BJ (cell line): ENCODE measurements around the gene PGM5. TPM values are rescaled to one million over a fixed set of nuclear protein-coding genes. Genes with fewer than 3 reads are reported as not detected.

Source experiments
- CTCF ChIA-PET: fragments of 350-600 bp; formaldehyde crosslinking; extraction: SDS; loops from one replicate; lab custom pipeline; 2021; ENCODE audit warnings: antibody characterized with exemption, inconsistent platforms; lab: Yijun Ruan, JAX
- POLR2A ChIA-PET: fragments of 300-600 bp; sonication (Branson Sonifier 250); formaldehyde crosslinking; extraction: SDS; loops from one replicate; lab custom pipeline; 2021; ENCODE audit warnings: antibody characterized with exemption; lab: Charles Lee
- DNase-seq: peaks from one replicate; pipeline ENCODE4 v3.0.0-alpha.2; 2011; ENCODE audit warnings: low read depth
- H3K27me3 ChIP-seq: 2 replicates; pipeline ENCODE4 v1.6.0; 2011; ENCODE audit warnings: low read length; ENCODE audit not compliant: control insufficient read depth, insufficient read depth
- H3K36me3 ChIP-seq: 2 replicates; pipeline ENCODE4 v1.5.1; 2011; ENCODE audit warnings: low read length; ENCODE audit not compliant: control insufficient read depth, insufficient read depth
- H3K4me3 ChIP-seq: 2 replicates; pipeline ENCODE4 v1.5.1; 2011; ENCODE audit warnings: low read depth, mild to moderate bottlenecking, control low read depth, low read length
- CTCF ChIP-seq: IDR thresholded peaks from 2 replicates; pipeline ENCODE4 v1.5.1; 2011; ENCODE audit warnings: low read depth, mild to moderate bottlenecking, control low read depth, inconsistent platforms, low read length, moderate library complexity; ENCODE audit not compliant: insufficient read depth
- polyA plus RNA-seq: library from polyadenylated mRNA; depleted of rRNA; stranded (reverse); fragments of >200 nt; gene quantifications from 2 replicates; pipeline ENCODE4 v1.2.3, GENCODE V29; 2011

The PGM5 gene
- polyA plus RNA-seq, 1 experiment, result 8.7 TPM

- CTCF ChIA-PET, result no interaction called here
These were observed 202.1 kb downstream of the PGM5 start for GRCh38 chr9:68558545-68558944.

GRCh38 chr9:68560071-68560844, 203.8 kb downstream of the PGM5 start:
- POLR2A ChIA-PET, result no interaction called here

More at GRCh38 chr9:68558545-68558944, 202.1 kb downstream of the PGM5 start:
- Histone ChIP-seq H3K27me3 (no peaks in the 10 kb centered on the region), H3K4me3 (no peak overlapping the region), H3K36me3 (no peaks in the 10 kb centered on the region)
- TF ChIP-seq CTCF, result no peak
- no peak for DNase-seq
- POLR2A ChIA-PET, result no interaction called here

GRCh38 chr9:68562461-68562860, 206.1 kb downstream of the PGM5 start:
- ChIA-PET CTCF (interaction anchor here (1.7 kb wide), 1 partner anchor 11 kb away, joined by 6 read pairs; no protein-coding TSS in a partner anchor), POLR2A (no interaction called here)
- H3K36me3 ChIP-seq, result no peaks in the 10 kb centered on the region
- no peak overlapping the region for H3K4me3 ChIP-seq
- H3K27me3 ChIP-seq, result no peaks in the 10 kb centered on the region
- TF ChIP-seq CTCF, result no peak
- no peak for DNase-seq

More at GRCh38 chr9:68560071-68560844, 203.8 kb downstream of the PGM5 start:
- no peak overlapping the region for H3K4me3 ChIP-seq
- no peaks in the 10 kb centered on the region for H3K36me3 ChIP-seq
- H3K27me3 ChIP-seq, result no peaks in the 10 kb centered on the region
- peak; percentile 47 for TF ChIP-seq CTCF
- CTCF ChIA-PET, result interaction anchor here (0.9 to 2.0 kb wide), 4 partner anchors 8 to 40 kb away, joined by 3 to 12 read pairs (median 5); no protein-coding TSS in a partner anchor
- DNase-seq, result no peak

GRCh38 chr9:68567565-68567964, 211.2 kb downstream of the PGM5 start:
- CTCF ChIA-PET, result interaction anchor here (0.5 to 2.4 kb wide), 8 partner anchors 8 to 613 kb away, joined by 3 to 8 read pairs (median 4); no protein-coding TSS in a partner anchor
- no peaks in the 10 kb centered on the region for H3K27me3 ChIP-seq
- H3K4me3 ChIP-seq, result no peak overlapping the region
- no peaks in the 10 kb centered on the region for H3K36me3 ChIP-seq
- POLR2A ChIA-PET, result no interaction called here
- TF ChIP-seq CTCF, result no peak
- no peak for DNase-seq

- TF ChIP-seq CTCF, result peak; percentile 32; the same call in 1 of the 2 replicates
- Histone ChIP-seq H3K4me3 (no peak overlapping the region), H3K36me3 (no peaks in the 10 kb centered on the region), H3K27me3 (no peaks in the 10 kb centered on the region)
- DNase-seq, result no peak
- ChIA-PET CTCF (interaction anchor here (1.1 to 4.7 kb wide), 6 partner anchors 9 to 425 kb away, joined by 3 to 26 read pairs (median 5); no protein-coding TSS in a partner anchor), POLR2A (no interaction called here)
These were observed 217.7 kb downstream of the PGM5 start for GRCh38 chr9:68574150-68574549.
